ENCODE data around the gene CHL1.

DNA sequence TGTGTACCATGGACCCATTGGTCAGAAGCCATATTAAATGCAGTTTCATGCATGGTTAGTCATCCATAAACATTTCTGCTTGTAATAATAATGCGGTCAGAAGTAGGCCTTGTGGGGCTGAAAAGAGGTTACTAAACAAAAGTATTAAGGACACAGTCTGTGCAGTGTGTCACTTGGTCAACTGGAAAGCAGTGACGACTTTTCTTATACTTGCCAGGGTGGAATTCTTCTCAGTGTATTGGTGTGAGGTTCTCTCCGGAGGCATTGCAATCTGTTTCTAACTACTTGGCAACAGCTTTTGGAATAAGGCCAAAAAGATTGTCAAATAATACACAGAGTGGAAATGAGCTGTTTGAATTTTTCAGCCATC lies 46.8 kb downstream of the CHL1 start:
- no peak for TF ChIP-seq POLR2AphosphoS5 (IDR thresholded peaks at IDR 0.05; ENCODE audit: borderline replicate concordance, low read depth, low read length)
- TF ChIP-seq EZH2 (IDR thresholded peaks at IDR 0.05) = no peak
- TF ChIP-seq FOXP2 (optimal IDR thresholded peaks at IDR 0.05; ENCODE audit: control extremely low read depth, extremely low read length, insufficient read depth) = no peak
